HepG2 (cell line): Measurements from ENCODE around the gene SEBOX. TPM values are rescaled to one million over a fixed set of nuclear protein-coding genes. Genes with fewer than 3 reads are reported as not detected.

Source experiments
- ATF4 ChIP-seq, 2 experiments: fragments of 450-650 bp in 1 of 2; sonication (generic) in 1 of 2; formaldehyde crosslinking; IDR thresholded peaks; 2 replicates each; pipeline versions ENCODE4 v1.5.0 to v1.8.0; 2020 to 2022; ENCODE audit warnings: mild to moderate bottlenecking in 1 of 2, missing genetic modification reagents in 1 of 2
- BRCA1 ChIP-seq: sonication (generic); formaldehyde crosslinking; IDR thresholded peaks from 2 replicates; pipeline ENCODE4 v1.4.0; 2020; ENCODE audit warnings: missing genetic modification reagents
- DMTF1 ChIP-seq: sonication (generic); formaldehyde crosslinking; IDR thresholded peaks from 2 replicates; pipeline ENCODE4 v1.4.0; 2020; ENCODE audit warnings: mild to moderate bottlenecking, missing genetic modification reagents
- KAT8 ChIP-seq: IDR thresholded peaks from 2 replicates; pipeline ENCODE4 v1.6.1; 2016; ENCODE audit warnings: missing genetic modification reagents, missing compliant biosample characterization
- LRRFIP1 ChIP-seq: sonication (generic); formaldehyde crosslinking; conservative IDR thresholded peaks from 2 replicates; pipeline ENCODE4 v1.4.0; 2020; ENCODE audit warnings: missing genetic modification reagents
- MTA3 ChIP-seq: sonication (generic); formaldehyde crosslinking; IDR thresholded peaks from 2 replicates; pipeline ENCODE4 v1.4.0; 2020; ENCODE audit warnings: missing genetic modification reagents
- PRPF4 ChIP-seq: fragments of 200-400 bp; formaldehyde crosslinking; IDR thresholded peaks from 2 replicates; pipeline ENCODE4 v1.6.1; 2016; ENCODE audit warnings: low read length, low read depth; ENCODE audit not compliant: poor library complexity, severe bottlenecking
- RAD21 ChIP-seq: fragments of 450-650 bp; formaldehyde crosslinking; IDR thresholded peaks from 2 replicates; pipeline ENCODE4 v1.5.0; 2020; ENCODE audit warnings: mild to moderate bottlenecking
- SMAD3 ChIP-seq: sonication (generic); formaldehyde crosslinking; IDR thresholded peaks from 2 replicates; pipeline ENCODE4 v1.4.0; 2020; ENCODE audit warnings: missing genetic modification reagents
- SRSF9 ChIP-seq: fragments of 200-400 bp; formaldehyde crosslinking; IDR thresholded peaks from 2 replicates; pipeline ENCODE4 v1.6.1; 2018; ENCODE audit warnings: borderline replicate concordance, mild to moderate bottlenecking, low read depth, low read length; ENCODE audit not compliant: insufficient read depth, poor library complexity, severe bottlenecking
- TFAP4 ChIP-seq: sonication (generic); IDR thresholded peaks from 2 replicates; pipeline ENCODE4 v1.6.1; 2016; ENCODE audit warnings: low read depth, borderline replicate concordance
- ZBED4 ChIP-seq: sonication (generic); formaldehyde crosslinking; IDR thresholded peaks from 2 replicates; pipeline ENCODE4 v1.4.0; 2020; ENCODE audit warnings: missing genetic modification reagents, borderline replicate concordance
- ZBTB37 ChIP-seq: sonication (generic); formaldehyde crosslinking; IDR thresholded peaks from 2 replicates; pipeline ENCODE4 v1.4.0; 2020; ENCODE audit warnings: mild to moderate bottlenecking, missing genetic modification reagents
- ZNF264 ChIP-seq: sonication (generic); formaldehyde crosslinking; IDR thresholded peaks from 2 replicates; pipeline ENCODE4 v1.4.0; 2020; ENCODE audit warnings: missing genetic modification reagents
- ZNF614 ChIP-seq: IDR thresholded peaks from 2 replicates; pipeline ENCODE4 v1.6.1; 2018; ENCODE audit warnings: missing biosample characterization, missing genetic modification reagents, inconsistent platforms, borderline replicate concordance
- ZNF629 ChIP-seq: sonication (generic); formaldehyde crosslinking; conservative IDR thresholded peaks from 2 replicates; pipeline ENCODE4 v1.5.0; 2020; ENCODE audit warnings: missing genetic modification reagents
- ZNF746 ChIP-seq: sonication (generic); formaldehyde crosslinking; IDR thresholded peaks from 2 replicates; pipeline ENCODE4 v1.8.0; 2022; ENCODE audit warnings: mild to moderate bottlenecking, missing genetic modification reagents
- polyA plus RNA-seq, 8 experiments: library from polyadenylated mRNA; depleted of rRNA in 3 of 8; stranded (reverse) in 7 of 8; unstranded in 1 of 8; fragments of >200 nt; fragmentation: Illumina TruSeq in 4 of 8; extraction: Trizol in 4 of 8; gene quantifications; 2 replicates each; pipeline versions ENCODE4 v1.2.1 to v1.2.3, GENCODE V29; 2011 to 2016; ENCODE audit warnings: low read depth in 4 of 8, missing spikeins in 1 of 8, mixed read lengths in 1 of 8; ENCODE audit not compliant: insufficient read depth in 1 of 8
- total RNA-seq, 5 experiments: library from RNA; depleted of rRNA; stranded (reverse); fragments of >200 nt; fragmentation: Illumina TruSeq; extraction: Trizol; gene quantifications; 2 replicates each; pipeline ENCODE4 v1.2.3, GENCODE V29; 2016; ENCODE audit warnings: low read depth in 1 of 5

The SEBOX gene
- total and polyA plus RNA-seq, 2 of the 13 experiments (the other 11 are each of a cell fraction or from before 2014, with no cell fraction given) = not detected

GRCh38 chr17:28346746-28347246, 18.2 kb downstream of the SEBOX start (continued):
- 0 out of 4 replicates have a peak, but pooled peaks of 1 of the 2 experiments have one; percentile 39 for TF ChIP-seq ATF4 (CRISPR knock-in tag; IDR thresholded peaks at IDR 0.05)
- peak; percentile 46; the same call in 1 of the 2 replicates for TF ChIP-seq ZBED4 (CRISPR knock-in tag)
- no peak for TF ChIP-seq LRRFIP1
- TF ChIP-seq ZNF614 (CRISPR knock-in tag) = 0 out of 2 replicates have a peak, but pooled peaks have one; percentile 58
- no peak for TF ChIP-seq ZNF629 (CRISPR knock-in tag)
- TF ChIP-seq TFAP4 = peak; percentile 27; the same call in 1 of the 2 replicates
- TF ChIP-seq ZBTB37 = no peak
- peak; percentile 62; the same call in 1 of the 2 replicates for TF ChIP-seq RAD21
- no peak for TF ChIP-seq ZNF746
- 0 out of 2 replicates have a peak, but pooled peaks have one; percentile 37 for TF ChIP-seq ZNF264 (CRISPR knock-in tag)
- no peak for TF ChIP-seq DMTF1
- TF ChIP-seq SRSF9 = no peak
- no peak for TF ChIP-seq MTA3 (CRISPR knock-in tag)
- TF ChIP-seq KAT8 = peak; percentile 68
- no peak for TF ChIP-seq BRCA1 (CRISPR knock-in tag)
- no peak for TF ChIP-seq PRPF4
- TF ChIP-seq SMAD3 (CRISPR knock-in tag) = 0 out of 2 replicates have a peak, but pooled peaks have one; percentile 59
